Thyroid gland (tissue), 4 donors: ENCODE data around the gene MLLT1. TPM values are rescaled to one million over a fixed set of nuclear protein-coding genes. Genes with fewer than 3 reads are reported as not detected.

Experiments
- DNase-seq, 2 donors: peaks; one replicate each; pipeline ENCODE4 v3.0.0-alpha.2; 2019
- H3K27ac ChIP-seq, 3 donors: fragments of 200-600 bp; sonication (generic); 1 replicate in 2 of 3; 2 replicates in 1 of 3; pipeline ENCODE4 v1.5.1; 2016 to 2019; ENCODE audit warnings: mild to moderate bottlenecking in 1 of 3, moderate library complexity in 1 of 3
- H3K27me3 ChIP-seq: fragments of 200-600 bp; sonication (generic); one replicate; pipeline ENCODE4 v1.5.1; 2019
- H3K36me3 ChIP-seq, 2 donors: fragments of 200-600 bp; sonication (generic); one replicate each; pipeline ENCODE4 v1.5.1; 2016 to 2019
- H3K4me1 ChIP-seq, 2 donors: fragments of 200-600 bp; sonication (generic); one replicate each; pipeline ENCODE4 v1.5.1; 2017 to 2019
- H3K4me3 ChIP-seq, 3 donors: fragments of 200-600 bp; sonication (generic); replicated peaks in 1 of 3; 1 replicate in 2 of 3; 2 replicates in 1 of 3; pipeline ENCODE4 v1.5.1; 2016; ENCODE audit warnings: mild to moderate bottlenecking in 1 of 3
- H3K9me3 ChIP-seq: fragments of 200-600 bp; sonication (generic); one replicate; pipeline ENCODE4 v1.5.1; 2017
- CTCF ChIP-seq, 6 experiments: fragments of 200-600 bp in 3 of 6; fragments of 450-650 bp in 3 of 6; sonication (generic) in 3 of 6; IDR thresholded peaks; one replicate each; pipeline ENCODE4 v1.5.1; 2016 to 2019; ENCODE audit warnings: antibody characterized with exemption in 6 of 6, mild to moderate bottlenecking in 2 of 6, inconsistent platforms in 1 of 6, moderate library complexity in 1 of 6
- POLR2A ChIP-seq, 2 donors: fragments of 450-650 bp; IDR thresholded peaks; one replicate each; pipeline ENCODE4 v1.6.1; 2017; ENCODE audit warnings: antibody characterized with exemption in 2 of 2, mild to moderate bottlenecking in 2 of 2, moderate library complexity in 1 of 2
- WGBS, 2 donors: methylation state at CpG; one replicate each; pipeline ENCODE4 v1.1.5; 2017; 5-methylcytosine and 5-hydroxymethylcytosine counted together
- intact Hi-C: fragments of 100-400 bp; cut with DNase I; formaldehyde crosslinking; loops from one replicate; pipeline ENCODE4 v1.15.1; 2023
- total RNA-seq, 4 donors: library from RNA; depleted of rRNA; stranded (reverse); fragments of >200 nt; gene quantifications; one replicate each; pipeline ENCODE4 v1.2.3, GENCODE V29; 2016

The MLLT1 gene
- total RNA-seq, 4 donors from 2014 or later: 19.2 to 35.0 (median 26.7) TPM

- intact Hi-C loops: no loop called here
- Histone ChIP-seq H3K27me3 (no peaks in the 10 kb centered on the region), H3K36me3 (peaks cover 14 to 19% of the 10 kb centered on the region in 2 donors), H3K9me3 (no peaks in the 10 kb centered on the region), H3K4me1 (peaks cover 32 to 41% of the 10 kb centered on the region in 2 donors), H3K4me3 (no peak overlapping the region), H3K27ac (no peak overlapping the region)
- TF ChIP-seq CTCF (IDR thresholded peaks at IDR 0.05) (no peak), POLR2A (IDR thresholded peaks at IDR 0.05) (no peak)
- WGBS, 2 donors: 91% methylated on average over 17 of the region's 17 CpGs
- DNase-seq: peak in 1 of 2 donors; percentile 1
These were observed 48.8 kb downstream of the MLLT1 start for GRCh38 chr19:6230991-6231448.

GRCh38 chr19:6229951-6230712, 49.6 kb downstream of the MLLT1 start:
- intact Hi-C loops: loop anchor here (5.0 kb wide), 1 partner anchor 47 kb away; the partner anchor contains the start of gene MLLT1
- no peak overlapping the region for H3K27ac ChIP-seq
- TF ChIP-seq CTCF (IDR thresholded peaks at IDR 0.05) (no peak), POLR2A (IDR thresholded peaks at IDR 0.05) (no peak)
- H3K27me3 ChIP-seq: no peaks in the 10 kb centered on the region
- H3K4me3 ChIP-seq: no peak overlapping the region
- WGBS, 2 donors: 92 to 97% methylated on average over 5 to 24 of the region's 43 CpGs
- DNase-seq: no peak
- peaks cover 32 to 33% of the 10 kb centered on the region in 2 donors for H3K4me1 ChIP-seq
- no peaks in the 10 kb centered on the region for H3K9me3 ChIP-seq
- H3K36me3 ChIP-seq: peaks cover 18 to 24% of the 10 kb centered on the region in 2 donors

GRCh38 chr19:6229216-6229913, 50.4 kb downstream of the MLLT1 start:
- no peak for DNase-seq
- Histone ChIP-seq H3K27me3 (no peaks in the 10 kb centered on the region), H3K36me3 (peaks cover 18 to 24% of the 10 kb centered on the region in 2 donors), H3K27ac (no peak overlapping the region), H3K4me3 (no peak overlapping the region), H3K4me1 (peaks cover 27 to 32% of the 10 kb centered on the region in 2 donors), H3K9me3 (no peaks in the 10 kb centered on the region)
- WGBS, 2 donors: 91 to 92% methylated on average over 27 of the region's 27 CpGs
- TF ChIP-seq CTCF (IDR thresholded peaks at IDR 0.05): no peak
- no peak for TF ChIP-seq POLR2A (IDR thresholded peaks at IDR 0.05)
- intact Hi-C loops: loop anchor here (5.0 kb wide), 1 partner anchor 48 kb away; the partner anchor contains the start of gene MLLT1

- H3K4me1 ChIP-seq: peaks cover 27 to 32% of the 10 kb centered on the region in 2 donors
These were observed 51.1 kb downstream of the MLLT1 start for GRCh38 chr19:6228551-6229215.

More at GRCh38 chr19:6228551-6229215, 51.1 kb downstream of the MLLT1 start:
- H3K27me3 ChIP-seq: no peaks in the 10 kb centered on the region
- H3K27ac ChIP-seq: peak overlapping the region in 1 of 3 donors; percentile 17
- TF ChIP-seq CTCF (IDR thresholded peaks at IDR 0.05) (no peak), POLR2A (IDR thresholded peaks at IDR 0.05) (no peak)
- intact Hi-C loops: loop anchor here (5.0 kb wide), 1 partner anchor 49 kb away; the partner anchor contains the start of gene MLLT1
- H3K9me3 ChIP-seq: no peaks in the 10 kb centered on the region
- H3K4me3 ChIP-seq: no peak overlapping the region
- H3K36me3 ChIP-seq: peaks cover 18 to 24% of the 10 kb centered on the region in 2 donors
- peak in 1 of 2 donors; percentile 70 for DNase-seq
- 49 to 61% methylated on average over 13 to 30 of the region's 33 CpGs for WGBS, 2 donors
